OCI-LY7 (cell line): ENCODE results near the gene ZCCHC14. TPM values are rescaled to one million over a fixed set of nuclear protein-coding genes. Genes with fewer than 3 reads are reported as not detected.
"Not testable (repeated sequence)": the region's sequence is repeated elsewhere in the genome, so short reads cannot be mapped to it uniquely, and the experiment has no call there.

Experiments
- BruUV-seq: library from RNA; stranded (reverse); fragments of 400-500 nt; replicated peaks from 2 replicates; lab custom pipeline; 2021; lab: Mats Ljungman, UMichigan
- CTCF ChIA-PET: fragments of 300-600 bp; sonication (Branson Sonifier 250); formaldehyde crosslinking; loops from one replicate; lab custom pipeline; 2022; ENCODE audit warnings: antibody characterized with exemption; ENCODE audit not compliant: unreplicated experiment; lab: Charles Lee
- POLR2A ChIA-PET: fragments of 300-600 bp; sonication (Branson Sonifier 250); formaldehyde crosslinking; loops from one replicate; lab custom pipeline; 2022; ENCODE audit warnings: antibody characterized with exemption; lab: Charles Lee
- DNase-seq: peaks from one replicate; pipeline ENCODE4 v3.0.0-alpha.2; 2015; ENCODE audit warnings: low spot score
- H2AFZ ChIP-seq: fragments of 200-600 bp; sonication (generic), shearing (Covaris generic); 2 replicates; pipeline ENCODE4 v1.6.1; 2014; ENCODE audit warnings: mild to moderate bottlenecking, antibody characterized with exemption, low read length, moderate library complexity
- H3K27ac ChIP-seq: fragments of 200-600 bp; sonication (generic); 2 replicates; pipeline ENCODE4 v1.5.1; 2014; ENCODE audit warnings: mixed run types, low read depth, mild to moderate bottlenecking, moderate library complexity, low read length, inconsistent platforms; ENCODE audit not compliant: poor library complexity, severe bottlenecking
- H3K36me3 ChIP-seq: fragments of 200-600 bp; sonication (generic); 2 replicates; pipeline ENCODE4 v1.6.1; 2014; ENCODE audit warnings: mild to moderate bottlenecking, antibody characterized with exemption, low read length, moderate library complexity, mixed read lengths; ENCODE audit not compliant: insufficient read depth
- H3K4me1 ChIP-seq: fragments of 200-600 bp; sonication (generic); 2 replicates; pipeline ENCODE4 v1.5.1; 2014; ENCODE audit warnings: mild to moderate bottlenecking, low read length; ENCODE audit not compliant: insufficient read depth, poor library complexity, severe bottlenecking
- H3K4me2 ChIP-seq: fragments of 200-600 bp; sonication (generic); 2 replicates; pipeline ENCODE4 v1.6.1; 2014; ENCODE audit warnings: mild to moderate bottlenecking, low read length
- H3K4me3 ChIP-seq: fragments of 200-600 bp; sonication (generic); 2 replicates; pipeline ENCODE4 v1.5.1; 2014; ENCODE audit warnings: mild to moderate bottlenecking, low read depth, low read length; ENCODE audit not compliant: poor library complexity, severe bottlenecking
- H3K79me2 ChIP-seq: fragments of 200-600 bp; sonication (generic); 2 replicates; pipeline ENCODE4 v1.6.1; 2016; ENCODE audit warnings: low read depth, mild to moderate bottlenecking, low read length, moderate library complexity, mixed read lengths; ENCODE audit not compliant: insufficient read depth
- H3K9me2 ChIP-seq: fragments of 200-600 bp; sonication (generic); 2 replicates; pipeline ENCODE4 v1.6.1; 2016; ENCODE audit warnings: mild to moderate bottlenecking, low read length, mixed read lengths; ENCODE audit not compliant: insufficient read depth
- H3K9me3 ChIP-seq: fragments of 200-600 bp; sonication (generic); 2 replicates; pipeline ENCODE4 v1.6.1; 2014; ENCODE audit warnings: mild to moderate bottlenecking, mixed run types, low read length, mixed read lengths
- H4K20me1 ChIP-seq: fragments of 200-600 bp; sonication (generic); 2 replicates; pipeline ENCODE4 v1.6.1; 2014; ENCODE audit warnings: mild to moderate bottlenecking, antibody characterized with exemption, low read length, moderate library complexity, mixed read lengths; ENCODE audit not compliant: insufficient read depth
- EZH2phosphoT487 ChIP-seq: fragments of 200-600 bp; sonication (generic); IDR thresholded peaks from 2 replicates; pipeline ENCODE4 v1.6.1; 2018; ENCODE audit warnings: low read depth, borderline replicate concordance, mild to moderate bottlenecking, mixed run types, antibody characterized with exemption, low read length, moderate library complexity, mixed read lengths
- intact Hi-C: fragments of 100-400 bp; cut with micrococcal nuclease; formaldehyde crosslinking; loops from one replicate; pipeline ENCODE4 v1.10.0; 2022; ENCODE audit not compliant: unreplicated experiment
- total RNA-seq, 2 experiments: library from RNA; depleted of rRNA in 1 of 2; stranded (reverse); fragments of >200 nt in 1 of 2; shearing (Covaris generic) in 1 of 2; gene quantifications; 2 replicates each; pipeline ENCODE4 v1.2.3, GENCODE V29; 2014 to 2022
- TF ChIP-seq, protein P1 (sequence below): fragments of 200-600 bp; sonication (generic); conservative IDR thresholded peaks from 2 replicates; pipeline ENCODE4 v1.5.1; 2014; ENCODE audit warnings: mild to moderate bottlenecking, antibody characterized with exemption, low read length, moderate library complexity, mixed read lengths

ZCCHC14 gene
- total RNA-seq, 2 experiments from 2014 or later = 8.5 to 17.1 TPM

DNA sequence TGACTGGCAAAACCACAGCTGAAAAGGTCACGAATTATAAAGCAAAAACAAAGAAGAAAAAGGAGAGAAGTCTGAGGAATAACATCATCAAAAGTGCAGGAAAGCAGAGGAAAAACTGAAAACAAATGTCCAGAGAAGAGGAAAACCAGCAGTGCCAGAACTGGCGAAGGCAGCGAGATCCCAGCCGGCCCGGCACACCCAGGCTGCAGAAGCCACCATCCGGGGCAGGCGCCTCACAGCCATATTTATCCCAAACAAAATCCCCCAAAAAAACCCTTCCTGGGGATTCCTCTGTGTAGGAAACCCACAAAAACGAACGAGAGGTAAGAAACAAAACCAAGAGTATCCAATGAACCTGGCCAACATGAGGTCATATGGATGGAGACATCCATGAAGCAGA, 10.6 kb downstream of the ZCCHC14 start:
- DNase-seq = no peak
- Histone ChIP-seq H4K20me1 (peaks cover 4% of the 10 kb centered on the region; the same call in 1 of the 2 replicates), H3K4me3 (no peak overlapping the region), H3K27ac (no peak overlapping the region), H3K4me2 (no peak overlapping the region), H3K9me2 (no peaks in the 10 kb centered on the region), H3K79me2 (no peaks in the 10 kb centered on the region), H2AFZ (no peak overlapping the region), H3K4me1 (peaks cover 5% of the 10 kb centered on the region), H3K36me3 (no peaks in the 10 kb centered on the region), H3K9me3 (no peaks in the 10 kb centered on the region)
- ChIA-PET CTCF (no interaction called here), POLR2A (no interaction called here)
- no peak for TF ChIP-seq EZH2phosphoT487
- TF ChIP-seq, protein P1, sequence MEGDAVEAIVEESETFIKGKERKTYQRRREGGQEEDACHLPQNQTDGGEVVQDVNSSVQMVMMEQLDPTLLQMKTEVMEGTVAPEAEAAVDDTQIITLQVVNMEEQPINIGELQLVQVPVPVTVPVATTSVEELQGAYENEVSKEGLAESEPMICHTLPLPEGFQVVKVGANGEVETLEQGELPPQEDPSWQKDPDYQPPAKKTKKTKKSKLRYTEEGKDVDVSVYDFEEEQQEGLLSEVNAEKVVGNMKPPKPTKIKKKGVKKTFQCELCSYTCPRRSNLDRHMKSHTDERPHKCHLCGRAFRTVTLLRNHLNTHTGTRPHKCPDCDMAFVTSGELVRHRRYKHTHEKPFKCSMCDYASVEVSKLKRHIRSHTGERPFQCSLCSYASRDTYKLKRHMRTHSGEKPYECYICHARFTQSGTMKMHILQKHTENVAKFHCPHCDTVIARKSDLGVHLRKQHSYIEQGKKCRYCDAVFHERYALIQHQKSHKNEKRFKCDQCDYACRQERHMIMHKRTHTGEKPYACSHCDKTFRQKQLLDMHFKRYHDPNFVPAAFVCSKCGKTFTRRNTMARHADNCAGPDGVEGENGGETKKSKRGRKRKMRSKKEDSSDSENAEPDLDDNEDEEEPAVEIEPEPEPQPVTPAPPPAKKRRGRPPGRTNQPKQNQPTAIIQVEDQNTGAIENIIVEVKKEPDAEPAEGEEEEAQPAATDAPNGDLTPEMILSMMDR = no peak
- intact Hi-C loops = no loop called here
- no TSS peak for BruUV-seq

DNA sequence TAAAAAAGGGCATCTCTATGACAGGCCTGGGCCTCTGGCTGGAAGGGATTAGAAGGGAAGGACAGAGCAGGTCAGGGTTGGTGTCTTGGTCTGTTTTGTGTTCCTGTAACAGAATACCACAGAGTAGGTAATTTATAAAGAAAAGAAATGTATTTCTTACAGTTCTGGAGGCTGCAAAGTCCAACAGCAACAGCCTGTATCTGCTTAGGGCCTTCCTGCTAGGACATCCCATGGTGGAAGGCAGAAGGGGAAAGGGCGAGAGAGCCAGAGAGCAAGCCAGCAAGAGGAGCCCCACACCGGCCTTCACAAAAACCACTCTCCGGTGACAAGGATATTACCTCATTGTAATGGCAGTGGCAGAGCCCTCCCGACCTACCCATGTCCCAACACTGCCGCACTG, 11.1 kb downstream of the ZCCHC14 start:
- not testable (repeated sequence) for H3K79me2 ChIP-seq

DNA sequence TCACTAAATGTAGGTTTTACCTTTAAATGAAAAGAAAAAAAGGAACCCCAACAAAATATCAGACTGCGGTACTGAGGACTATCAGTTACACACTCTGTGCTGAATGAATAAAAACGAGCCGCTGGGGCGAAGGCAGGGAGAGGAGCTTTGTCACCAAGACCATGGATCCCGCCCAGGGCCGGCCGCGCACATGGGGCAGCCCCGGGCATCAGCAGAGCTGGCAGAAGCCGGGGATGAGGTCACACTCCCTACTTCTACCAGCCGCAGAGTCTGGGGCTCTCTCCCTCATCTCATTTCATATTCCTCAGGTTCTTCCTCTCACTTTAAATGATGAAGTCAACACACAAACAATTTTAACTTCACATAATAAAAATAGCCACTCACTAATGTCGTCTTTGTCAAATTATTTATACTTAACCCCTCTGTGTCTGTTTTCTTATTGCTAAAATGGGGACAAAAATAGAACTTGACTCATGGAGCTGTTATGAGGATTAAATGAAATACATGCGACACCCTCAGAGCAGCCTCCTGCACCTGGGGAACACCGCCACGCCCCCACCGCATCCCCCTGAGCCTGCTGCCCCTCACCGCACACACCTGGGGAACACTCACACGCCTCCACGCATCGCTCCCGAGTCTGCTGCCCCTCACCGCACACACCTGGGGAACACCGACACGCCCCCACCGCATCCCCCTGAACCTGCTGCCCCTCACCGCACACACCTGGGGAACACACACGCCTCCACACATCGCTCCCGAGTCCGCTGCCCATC, 15.4 kb downstream of the ZCCHC14 start:
- H3K79me2 ChIP-seq, BruUV-seq, H3K4me1 ChIP-seq, H4K20me1 ChIP-seq, H3K27ac ChIP-seq, H3K4me3 ChIP-seq, POLR2A ChIA-PET, H2AFZ ChIP-seq, H3K9me2 ChIP-seq, intact Hi-C loops, H3K9me3 ChIP-seq, H3K36me3 ChIP-seq, CTCF ChIA-PET, H3K4me2 ChIP-seq: not testable (repeated sequence)
- peak; percentile 20 for DNase-seq

More for the DNA sequence above, 11.1 kb downstream of the ZCCHC14 start:
- H2AFZ ChIP-seq, intact Hi-C loops, DNase-seq, H3K4me2 ChIP-seq, H3K4me1 ChIP-seq, H3K9me2 ChIP-seq, H4K20me1 ChIP-seq, H3K27ac ChIP-seq, POLR2A ChIA-PET, H3K4me3 ChIP-seq, H3K36me3 ChIP-seq, H3K9me3 ChIP-seq, CTCF ChIA-PET, BruUV-seq: not testable (repeated sequence)
